NCI-H1048 (cell line): ENCODE results near the gene PRR14.
"Not testable (repeated sequence)": the region's sequence is repeated elsewhere in the genome, so short reads cannot be mapped to it uniquely, and the experiment has no call there.

Experiments
- DNase-seq: peaks from one replicate; lab custom pipeline; 2025; lab: John Stamatoyannopoulos, UW

The PRR14 gene

DNA sequence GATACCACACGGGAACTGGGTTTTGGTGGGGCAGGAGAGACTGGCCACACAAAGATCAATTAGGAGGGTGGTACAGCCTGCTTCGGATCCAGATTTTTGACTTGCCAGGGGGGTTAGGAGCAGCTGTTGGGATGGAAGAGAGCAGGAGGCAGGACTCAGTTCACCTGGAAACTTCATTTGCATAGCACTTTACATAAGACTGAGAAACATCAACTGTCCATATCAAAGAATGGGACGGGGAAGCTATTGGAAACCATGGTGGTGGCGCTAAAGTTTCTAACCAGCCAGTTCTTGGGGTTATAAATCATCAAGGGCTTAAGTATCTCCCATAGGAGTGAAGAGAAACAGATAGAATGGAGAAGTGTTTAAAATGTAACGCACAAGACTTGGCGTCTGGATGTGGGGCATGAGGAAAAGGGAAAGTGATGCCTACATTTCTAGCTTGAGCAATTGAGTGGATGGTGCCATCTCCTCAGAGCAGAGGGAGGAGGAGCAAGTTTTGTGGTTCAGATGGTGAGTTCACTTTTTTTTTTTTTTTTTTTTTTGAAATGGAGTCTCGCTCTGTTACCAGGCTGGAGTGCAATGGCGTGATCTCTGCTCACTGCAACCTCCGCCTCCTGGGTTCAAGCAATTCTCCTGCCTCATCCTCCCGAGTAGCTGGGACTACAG lies 41.8 kb downstream of the PRR14 start:
- DNase-seq, result no peak

- no peak for DNase-seq
These were observed 44.4 kb downstream of the PRR14 start for GRCh38 chr16:30694926-30695693.

GRCh38 chr16:30696646-30697045 lies 45.9 kb downstream of the PRR14 start:
- DNase-seq, result not testable (repeated sequence)

DNA sequence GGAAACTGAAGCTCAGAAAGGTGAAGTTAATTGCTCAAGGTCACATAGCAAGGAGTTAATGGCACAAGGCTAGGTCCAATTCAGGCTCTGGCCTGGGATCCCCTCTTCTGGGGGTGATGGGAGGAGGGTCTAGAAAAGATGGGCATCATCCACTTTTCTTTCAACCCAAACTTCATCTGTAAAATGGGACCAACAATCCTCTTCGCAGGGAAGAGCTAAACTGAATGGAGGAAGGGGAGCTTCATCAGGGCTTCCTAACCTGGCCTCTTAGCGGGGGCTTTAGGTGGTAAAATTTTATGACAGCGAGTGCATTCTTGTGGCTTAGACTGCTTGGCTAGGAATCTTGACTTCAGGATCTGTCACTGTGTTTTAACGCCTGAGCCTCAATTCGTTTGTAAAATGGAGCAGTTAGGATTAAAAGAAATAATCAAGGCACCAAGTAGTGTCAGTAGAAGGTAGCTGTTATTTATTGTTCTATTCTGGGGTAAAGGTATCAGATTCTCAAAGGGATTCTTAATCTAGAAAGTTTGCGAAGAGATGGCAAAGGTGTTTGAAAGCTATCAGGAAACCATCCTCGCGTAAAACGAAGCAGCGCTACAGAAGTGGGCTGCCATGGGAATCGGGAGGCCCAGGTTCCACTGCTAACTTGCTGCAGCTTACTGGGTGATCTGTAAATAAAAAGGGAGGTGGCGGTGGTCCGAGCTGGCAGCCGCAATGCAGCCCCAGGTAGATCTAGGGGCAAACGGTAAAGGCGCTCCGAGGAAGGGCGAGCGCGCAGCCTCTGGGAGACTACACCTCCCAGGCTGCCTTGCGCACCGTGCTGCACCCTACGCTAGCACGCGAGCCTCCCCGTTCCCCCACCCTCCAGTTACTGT lies 46.7 kb downstream of the PRR14 start:
- no peak for DNase-seq

GRCh38 chr16:30698139-30698815 lies 47.5 kb downstream of the PRR14 start:
- DNase-seq, result peak; percentile 84

- DNase-seq, result peak; percentile 15
These were observed 48.3 kb downstream of the PRR14 start, which contains the start of gene SRCAP for GRCh38 chr16:30698816-30699614. SRCAP (plus strand) TSS chr16:30699171; CDS start chr16:30700825, 1,654 bp downstream.

GRCh38 chr16:30699615-30700099 lies 48.9 kb downstream of the PRR14 start:
- DNase-seq, result no peak

DNA sequence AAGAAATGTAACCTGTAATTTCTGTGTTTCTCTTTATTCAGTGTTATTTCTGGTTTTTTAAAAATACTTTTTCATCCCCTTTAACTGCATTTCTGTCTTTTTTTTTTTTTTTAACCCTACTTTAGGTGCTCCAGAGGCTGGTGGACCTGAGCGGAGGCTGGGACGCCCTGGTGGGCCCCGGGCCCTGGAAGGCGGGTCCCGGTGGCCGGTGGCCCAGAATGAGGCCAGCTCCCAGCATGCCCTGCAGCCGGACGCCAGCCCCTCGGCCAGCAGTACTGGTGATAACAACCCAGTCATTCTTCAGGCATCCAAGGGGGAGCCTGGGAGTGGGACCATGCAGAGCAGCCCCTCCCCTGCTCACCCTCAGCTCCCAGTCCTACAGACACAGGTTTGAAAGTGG lies 49.7 kb downstream of the PRR14 start:
- no peak for DNase-seq

DNA sequence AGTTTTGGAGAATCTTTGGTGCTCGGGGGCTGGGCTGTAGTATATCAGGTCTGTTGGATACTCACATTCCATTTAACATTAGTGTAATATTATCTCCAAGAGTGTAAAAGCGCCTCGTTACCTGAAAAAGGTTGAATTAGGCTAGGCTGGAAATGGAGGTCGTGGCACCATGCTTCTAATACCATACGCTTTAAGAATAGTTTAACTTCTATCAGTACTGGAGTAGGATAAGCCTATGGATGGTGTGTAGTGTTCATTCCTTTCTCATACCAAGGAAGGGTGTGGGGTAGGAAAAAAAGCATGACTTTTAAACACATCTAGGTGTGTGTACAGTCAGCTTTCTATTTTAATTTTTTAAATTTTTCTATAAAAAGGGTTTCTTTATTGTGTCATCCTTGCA lies 50.2 kb downstream of the PRR14 start:
- DNase-seq, result no peak

DNA sequence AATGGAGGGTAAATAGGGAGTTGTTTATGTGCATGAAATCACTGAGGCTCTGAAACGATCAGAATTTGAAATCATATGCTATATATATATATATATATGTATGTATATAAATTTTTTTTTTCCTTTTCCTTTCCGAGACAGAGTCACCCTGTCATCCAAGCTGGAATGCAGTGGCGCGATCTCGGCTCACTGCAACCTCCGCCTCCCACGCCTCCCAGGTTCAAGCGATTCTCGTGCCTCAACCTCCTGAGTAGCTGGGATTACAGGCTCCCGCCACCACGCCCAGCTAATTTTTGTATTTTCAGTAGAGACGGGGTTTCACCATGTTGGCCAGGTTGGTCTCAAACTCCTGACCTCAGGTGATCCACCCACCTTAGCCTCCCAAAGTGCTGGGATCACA lies 52.3 kb downstream of the PRR14 start:
- not testable (repeated sequence) for DNase-seq

DNA sequence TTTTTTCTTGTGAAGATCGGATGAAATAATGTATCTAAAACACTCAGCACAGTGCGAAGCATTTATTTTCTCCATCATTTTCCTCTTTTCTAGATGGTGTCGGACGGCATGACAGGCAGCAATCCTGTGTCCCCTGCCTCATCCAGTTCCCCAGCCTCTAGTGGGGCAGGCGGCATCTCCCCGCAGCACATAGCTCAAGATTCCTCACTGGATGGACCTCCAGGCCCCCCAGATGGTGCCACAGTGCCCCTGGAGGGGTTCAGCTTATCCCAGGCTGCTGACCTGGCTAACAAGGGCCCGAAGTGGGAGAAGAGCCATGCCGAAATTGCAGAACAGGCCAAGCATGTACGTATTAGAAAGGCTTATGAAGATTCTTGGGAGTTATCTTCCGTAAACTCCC lies 53.2 kb downstream of the PRR14 start:
- DNase-seq, result no peak
